ENCODE results near the gene THBS2. TPM values are rescaled to one million over a fixed set of nuclear protein-coding genes. Genes with fewer than 3 reads are reported as not detected.
"Not testable (repeated sequence)": the region's sequence is repeated elsewhere in the genome, so short reads cannot be mapped to it uniquely, and the experiment has no call there.

Gene THBS2
- total and polyA plus RNA-seq, 8 donors = 4.8 to 126 (median 6.9) TPM

DNA sequence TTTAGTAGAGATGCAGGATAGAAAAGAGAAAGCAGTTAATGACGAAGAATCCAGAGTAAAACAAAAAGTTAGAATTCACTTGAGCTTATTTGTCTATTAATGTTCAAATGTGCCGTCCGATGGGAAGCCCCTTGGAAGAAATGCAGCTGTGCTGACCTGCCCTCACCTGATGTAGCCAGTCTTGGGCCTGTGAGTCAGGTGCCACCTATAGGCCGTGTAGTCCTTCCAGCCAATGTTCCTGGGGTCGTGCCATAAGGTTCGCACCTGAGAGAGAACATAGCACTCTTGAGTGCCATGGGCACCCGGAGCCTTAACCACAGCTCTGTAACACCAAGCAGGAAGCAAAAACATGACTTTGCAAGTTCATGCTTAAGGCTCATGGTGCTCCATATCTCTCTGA lies 32.4 kb downstream of the THBS2 start:
- no peak for ATAC-seq

GRCh38 chr6:169220068-169220964 lies 33.3 kb downstream of the THBS2 start:
- intact Hi-C loops (cut with DNase I) = no loop called here
- H3K27ac ChIP-seq = no peak overlapping the region
- DNase-seq (no peak), ATAC-seq (no peak)
- H3K4me1 ChIP-seq = no peaks in the 10 kb centered on the region
- H3K27me3 ChIP-seq = no peaks in the 10 kb centered on the region
- H3K4me3 ChIP-seq = no peak overlapping the region
- TF ChIP-seq, protein P1, sequence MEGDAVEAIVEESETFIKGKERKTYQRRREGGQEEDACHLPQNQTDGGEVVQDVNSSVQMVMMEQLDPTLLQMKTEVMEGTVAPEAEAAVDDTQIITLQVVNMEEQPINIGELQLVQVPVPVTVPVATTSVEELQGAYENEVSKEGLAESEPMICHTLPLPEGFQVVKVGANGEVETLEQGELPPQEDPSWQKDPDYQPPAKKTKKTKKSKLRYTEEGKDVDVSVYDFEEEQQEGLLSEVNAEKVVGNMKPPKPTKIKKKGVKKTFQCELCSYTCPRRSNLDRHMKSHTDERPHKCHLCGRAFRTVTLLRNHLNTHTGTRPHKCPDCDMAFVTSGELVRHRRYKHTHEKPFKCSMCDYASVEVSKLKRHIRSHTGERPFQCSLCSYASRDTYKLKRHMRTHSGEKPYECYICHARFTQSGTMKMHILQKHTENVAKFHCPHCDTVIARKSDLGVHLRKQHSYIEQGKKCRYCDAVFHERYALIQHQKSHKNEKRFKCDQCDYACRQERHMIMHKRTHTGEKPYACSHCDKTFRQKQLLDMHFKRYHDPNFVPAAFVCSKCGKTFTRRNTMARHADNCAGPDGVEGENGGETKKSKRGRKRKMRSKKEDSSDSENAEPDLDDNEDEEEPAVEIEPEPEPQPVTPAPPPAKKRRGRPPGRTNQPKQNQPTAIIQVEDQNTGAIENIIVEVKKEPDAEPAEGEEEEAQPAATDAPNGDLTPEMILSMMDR (IDR thresholded peaks at IDR 0.05) = no peak
- no peaks in the 10 kb centered on the region for H3K9me3 ChIP-seq
- no peaks in the 10 kb centered on the region for H3K36me3 ChIP-seq

More for the DNA sequence above, 32.4 kb downstream of the THBS2 start:
- no peaks in the 10 kb centered on the region for H3K36me3 ChIP-seq
- no peaks in the 10 kb centered on the region for H3K9me3 ChIP-seq
- no peaks in the 10 kb centered on the region for H3K4me1 ChIP-seq
- DNase-seq = no peak
- no peak overlapping the region for H3K27ac ChIP-seq
- no peak overlapping the region for H3K4me3 ChIP-seq
- no peaks in the 10 kb centered on the region for H3K27me3 ChIP-seq
- TF ChIP-seq, protein P1 (IDR thresholded peaks at IDR 0.05) = no peak
- intact Hi-C loops (cut with DNase I) = no loop called here

DNA sequence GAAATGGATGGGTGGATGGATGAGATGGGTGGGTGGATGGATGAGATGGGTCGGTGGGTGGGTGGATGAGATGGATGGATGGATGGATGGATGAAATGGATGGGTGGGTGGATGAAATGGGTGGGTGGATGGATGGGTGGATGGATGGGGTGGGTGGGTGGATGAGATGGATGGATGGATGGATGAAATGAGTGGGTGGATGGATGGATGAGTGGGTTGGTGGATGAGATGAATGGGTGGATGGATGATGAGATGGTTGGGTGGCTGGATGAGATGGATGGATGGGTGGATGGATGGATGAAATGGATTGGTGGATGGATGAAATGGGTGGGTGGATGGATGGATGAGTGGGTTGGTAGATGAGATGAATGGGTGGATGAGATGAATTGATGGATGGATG lies 35.7 kb downstream of the THBS2 start:
- TF ChIP-seq, protein P1 (IDR thresholded peaks at IDR 0.05) = no peak
- intact Hi-C loops (cut with DNase I) = no loop called here

GRCh38 chr6:169216830-169217229 lies 36.8 kb downstream of the THBS2 start:
- TF ChIP-seq, protein P1 (IDR thresholded peaks at IDR 0.05) = no peak
- Histone ChIP-seq H3K36me3 (no peaks in the 10 kb centered on the region), H3K9me3 (no peaks in the 10 kb centered on the region), H3K27ac (no peak overlapping the region), H3K27me3 (no peaks in the 10 kb centered on the region), H3K4me3 (no peak overlapping the region), H3K4me1 (peaks cover 4 to 17% of the 10 kb centered on the region in 2 donors)
- intact Hi-C loops (cut with DNase I) = no loop called here
- ATAC-seq (no peak), DNase-seq (no peak)

More for the DNA sequence above, 35.7 kb downstream of the THBS2 start:
- no peak for ATAC-seq
- Histone ChIP-seq H3K27me3 (no peaks in the 10 kb centered on the region), H3K27ac (no peak overlapping the region), H3K4me1 (peaks cover 0 to 16% of the 10 kb centered on the region in 2 donors), H3K9me3 (no peaks in the 10 kb centered on the region), H3K36me3 (no peaks in the 10 kb centered on the region), H3K4me3 (no peak overlapping the region)
- DNase-seq = no peak

DNA sequence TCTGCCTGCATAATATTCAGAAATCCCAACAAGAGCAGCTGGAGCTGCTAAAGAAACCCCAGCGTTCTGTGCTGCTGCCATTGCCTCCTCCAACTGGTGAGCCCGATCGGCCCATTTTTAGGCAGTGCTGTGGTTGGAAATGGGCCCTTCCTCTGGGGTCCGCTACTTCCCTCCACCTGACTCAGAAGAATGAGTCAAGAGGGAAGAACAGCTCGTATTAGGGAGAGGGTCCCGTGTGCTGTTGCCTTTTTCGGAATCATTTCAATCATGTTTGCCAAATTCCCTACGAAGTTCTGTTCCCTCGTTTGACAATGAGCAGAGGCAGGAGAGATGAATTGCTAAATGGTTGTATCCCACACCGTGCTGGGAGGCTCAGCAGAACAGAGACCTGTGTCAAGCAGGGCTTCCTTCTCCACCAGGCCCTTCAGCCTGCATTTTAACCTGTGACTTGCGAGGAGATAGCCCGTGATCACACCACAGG lies 38.4 kb downstream of the THBS2 start:
- no peak for ATAC-seq
- peak overlapping the region; percentile 78 to 81 for H3K27ac ChIP-seq
- H3K4me3 ChIP-seq = no peak overlapping the region
- H3K27me3 ChIP-seq = no peaks in the 10 kb centered on the region
- peaks cover 4 to 17% of the 10 kb centered on the region in 2 donors for H3K4me1 ChIP-seq
- no peak for DNase-seq
- no peaks in the 10 kb centered on the region for H3K9me3 ChIP-seq
- TF ChIP-seq, protein P1 (IDR thresholded peaks at IDR 0.05) = no peak
- intact Hi-C loops (cut with DNase I) = no loop called here
- H3K36me3 ChIP-seq = no peaks in the 10 kb centered on the region

DNA sequence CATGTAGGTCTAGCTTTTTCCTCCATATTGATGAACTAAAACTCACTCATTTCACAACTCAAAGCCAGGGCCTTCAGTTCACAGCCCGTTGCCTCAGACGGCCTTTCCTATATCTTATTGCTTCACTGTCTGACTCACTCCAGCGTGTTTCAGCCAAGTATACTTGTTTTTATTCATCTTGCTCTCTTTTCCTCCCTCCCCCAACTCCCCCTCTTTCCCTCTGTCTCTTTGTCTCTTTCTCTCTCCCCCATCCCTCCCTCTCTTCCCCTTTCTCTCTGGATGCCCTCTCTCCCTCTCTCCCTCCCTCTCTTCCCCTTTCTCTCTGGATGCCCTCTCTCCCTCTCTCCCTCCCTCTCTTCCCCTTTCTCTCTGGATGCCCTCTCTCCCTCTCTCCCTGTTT lies 38.9 kb downstream of the THBS2 start:
- Histone ChIP-seq H3K4me1 (peaks cover 4 to 17% of the 10 kb centered on the region in 2 donors), H3K27ac (peak overlapping the region; percentile 78 to 81)
- peak; percentile 37 for ATAC-seq
- H3K27me3 ChIP-seq; H3K36me3 ChIP-seq; H3K9me3 ChIP-seq; intact Hi-C loops (cut with DNase I); H3K4me3 ChIP-seq: not testable (repeated sequence)
- DNase-seq = peak in 2 of 4 donors; percentile 61 to 85

Data from left lung (tissue), 10 donors.